HUES48 (cell line): ENCODE results near the gene NDUFV2.
A peak's percentile ranks its signal among the peaks of the same experiment; 100 is the strongest.

Source experiments
- H3K27ac ChIP-seq: one replicate; pipeline ENCODE4 v1.7.0; 2013; ENCODE audit warnings: low read depth, low read length, inconsistent platforms
- H3K27me3 ChIP-seq: 2 replicates; pipeline ENCODE4 v1.6.1; 2013; ENCODE audit warnings: mild to moderate bottlenecking, low read length; ENCODE audit not compliant: control insufficient read depth, insufficient read depth
- H3K36me3 ChIP-seq: 2 replicates; pipeline ENCODE4 v1.6.1; 2013; ENCODE audit warnings: low read length; ENCODE audit not compliant: control insufficient read depth, insufficient read depth
- H3K4me1 ChIP-seq: 2 replicates; pipeline ENCODE4 v1.6.1; 2013; ENCODE audit warnings: mild to moderate bottlenecking, low read length; ENCODE audit not compliant: control insufficient read depth, insufficient read depth
- H3K4me3 ChIP-seq: 2 replicates; pipeline ENCODE4 v1.5.1; 2013; ENCODE audit warnings: mild to moderate bottlenecking, low read depth, low read length
- H3K9ac ChIP-seq: 2 replicates; pipeline ENCODE4 v1.6.1; 2013; ENCODE audit warnings: mild to moderate bottlenecking, low read depth, low read length, moderate library complexity
- H3K9me3 ChIP-seq: 2 replicates; pipeline ENCODE4 v1.6.1; 2013; ENCODE audit warnings: low read length; ENCODE audit not compliant: control insufficient read depth, insufficient read depth

Gene NDUFV2

GRCh38 chr18:9117980-9118841, 15.7 kb downstream of the NDUFV2 start:
- H3K27ac ChIP-seq: peak overlapping the region; percentile 36
- H3K27me3 ChIP-seq: no peaks in the 10 kb centered on the region
- H3K9ac ChIP-seq: no peak overlapping the region
- no peak overlapping the region for H3K4me3 ChIP-seq
- no peaks in the 10 kb centered on the region for H3K9me3 ChIP-seq
- peaks cover 19% of the 10 kb centered on the region for H3K4me1 ChIP-seq
- H3K36me3 ChIP-seq: peaks cover 58% of the 10 kb centered on the region

DNA sequence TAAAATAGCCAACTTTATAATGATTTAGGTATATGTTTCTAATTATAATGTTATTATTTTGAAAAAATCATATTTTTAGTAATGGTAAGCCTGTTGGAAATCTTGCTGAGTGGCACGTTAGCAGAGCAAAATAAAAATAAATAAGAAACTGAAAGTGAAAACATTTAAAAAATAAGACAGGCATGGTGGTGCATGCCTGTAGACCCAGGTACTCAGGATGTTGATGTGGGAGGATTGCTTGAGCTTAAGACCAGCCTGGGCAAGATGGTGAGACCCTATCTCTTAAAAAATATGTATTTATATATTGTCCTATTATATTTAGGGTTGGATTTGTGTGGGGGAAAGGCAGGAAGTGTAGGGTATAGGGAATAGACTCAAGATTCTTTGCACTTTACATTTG, 18.3 kb downstream of the NDUFV2 start:
- H3K9me3 ChIP-seq: no peaks in the 10 kb centered on the region
- H3K27me3 ChIP-seq: no peaks in the 10 kb centered on the region
- no peak overlapping the region for H3K9ac ChIP-seq
- H3K36me3 ChIP-seq: peaks cover 73% of the 10 kb centered on the region
- peaks cover 17% of the 10 kb centered on the region; the same call in 1 of the 2 replicates for H3K4me1 ChIP-seq
- no peak overlapping the region for H3K27ac ChIP-seq
- no peak overlapping the region for H3K4me3 ChIP-seq

GRCh38 chr18:9123520-9123919, 21.0 kb downstream of the NDUFV2 start:
- Histone ChIP-seq H3K4me3 (no peak overlapping the region), H3K27me3 (no peaks in the 10 kb centered on the region), H3K9me3 (no peaks in the 10 kb centered on the region), H3K27ac (no peak overlapping the region), H3K4me1 (no peaks in the 10 kb centered on the region; the same call in 1 of the 2 replicates), H3K36me3 (peaks cover 92% of the 10 kb centered on the region), H3K9ac (no peak overlapping the region)

DNA sequence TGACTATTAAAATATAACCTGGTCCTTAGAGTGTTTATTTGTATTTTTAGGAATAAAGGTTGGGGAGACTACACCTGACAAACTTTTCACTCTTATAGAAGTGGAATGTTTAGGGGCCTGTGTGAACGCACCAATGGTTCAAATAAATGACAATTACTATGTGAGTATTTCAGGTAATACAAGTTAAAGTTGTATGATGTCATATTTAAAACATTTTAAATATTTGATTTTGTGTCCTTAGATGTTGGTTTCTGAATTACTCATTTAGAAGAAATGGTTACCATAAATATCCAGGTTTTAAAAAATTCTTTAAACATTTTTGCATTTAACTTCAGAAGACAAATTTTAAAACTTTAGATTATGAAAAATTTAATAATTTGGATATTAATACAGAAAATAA, 22.3 kb downstream of the NDUFV2 start:
- H3K36me3 ChIP-seq: peaks cover 92% of the 10 kb centered on the region
- no peak overlapping the region for H3K9ac ChIP-seq
- H3K27ac ChIP-seq: no peak overlapping the region
- no peak overlapping the region for H3K4me3 ChIP-seq
- no peaks in the 10 kb centered on the region for H3K27me3 ChIP-seq
- no peaks in the 10 kb centered on the region for H3K9me3 ChIP-seq
- no peaks in the 10 kb centered on the region for H3K4me1 ChIP-seq

- H3K9me3 ChIP-seq: no peaks in the 10 kb centered on the region
- H3K4me3 ChIP-seq: no peak overlapping the region
- no peak overlapping the region for H3K9ac ChIP-seq
- no peaks in the 10 kb centered on the region for H3K27me3 ChIP-seq
- H3K36me3 ChIP-seq: peaks cover 92% of the 10 kb centered on the region
- no peaks in the 10 kb centered on the region for H3K4me1 ChIP-seq
- H3K27ac ChIP-seq: no peak overlapping the region
Measured at GRCh38 chr18:9126337-9126736, 23.8 kb downstream of the NDUFV2 start.

DNA sequence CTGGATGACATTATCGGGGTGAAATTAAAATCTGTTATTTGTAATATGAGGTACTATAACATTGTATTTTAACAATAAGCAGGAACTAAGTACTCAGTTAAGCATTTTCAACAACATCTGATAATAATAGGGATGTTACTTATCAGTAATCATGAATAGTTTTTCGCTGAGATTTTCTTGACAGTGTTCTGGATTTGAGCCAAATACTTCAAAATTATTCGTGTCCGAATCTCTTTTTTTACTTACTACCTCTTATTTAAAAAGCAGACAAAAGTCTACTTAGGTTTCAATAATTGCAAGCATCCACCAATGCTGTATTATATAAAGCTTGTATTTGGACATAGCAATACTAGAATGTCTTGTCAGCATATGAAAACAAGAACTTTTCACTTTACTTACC, 27.7 kb downstream of the NDUFV2 start:
- no peak overlapping the region for H3K27ac ChIP-seq
- no peak overlapping the region for H3K9ac ChIP-seq
- H3K4me1 ChIP-seq: no peaks in the 10 kb centered on the region
- no peaks in the 10 kb centered on the region for H3K9me3 ChIP-seq
- no peaks in the 10 kb centered on the region for H3K27me3 ChIP-seq
- no peak overlapping the region for H3K4me3 ChIP-seq
- peaks cover 98% of the 10 kb centered on the region for H3K36me3 ChIP-seq

- Histone ChIP-seq H3K36me3 (peaks cover 92% of the 10 kb centered on the region), H3K27ac (no peak overlapping the region), H3K4me1 (no peaks in the 10 kb centered on the region; the same call in 1 of the 2 replicates), H3K9me3 (no peaks in the 10 kb centered on the region), H3K9ac (no peak overlapping the region), H3K27me3 (no peaks in the 10 kb centered on the region), H3K4me3 (no peak overlapping the region)
Measured at GRCh38 chr18:9130806-9131205, 28.3 kb downstream of the NDUFV2 start.

- no peaks in the 10 kb centered on the region; the same call in 1 of the 2 replicates for H3K4me1 ChIP-seq
- no peaks in the 10 kb centered on the region for H3K9me3 ChIP-seq
- H3K9ac ChIP-seq: no peak overlapping the region
- no peak overlapping the region for H3K27ac ChIP-seq
- no peak overlapping the region for H3K4me3 ChIP-seq
- no peaks in the 10 kb centered on the region for H3K27me3 ChIP-seq
- peaks cover 73% of the 10 kb centered on the region for H3K36me3 ChIP-seq
Measured at GRCh38 chr18:9132628-9133027, 30.1 kb downstream of the NDUFV2 start.

DNA sequence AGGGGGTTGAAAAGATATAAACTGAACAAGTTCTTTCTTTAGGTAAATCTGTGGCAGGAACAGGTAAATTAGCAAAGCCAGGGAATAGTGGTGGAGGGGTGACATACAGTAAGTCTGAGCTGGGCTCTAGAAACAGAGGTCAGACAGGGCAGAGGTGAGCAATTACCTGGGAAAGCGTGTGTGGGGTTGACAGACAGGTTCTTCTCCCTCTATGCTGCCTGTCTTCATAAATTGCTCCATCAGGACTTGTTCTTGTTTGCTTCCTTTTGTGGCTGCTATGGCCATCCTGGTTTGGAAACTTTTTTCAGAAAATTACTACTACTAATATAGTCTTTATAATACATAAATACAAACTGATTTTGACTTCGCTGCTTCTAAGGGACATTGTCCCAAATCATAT, 30.7 kb downstream of the NDUFV2 start:
- Histone ChIP-seq H3K36me3 (peaks cover 67% of the 10 kb centered on the region), H3K9me3 (no peaks in the 10 kb centered on the region), H3K9ac (no peak overlapping the region), H3K27ac (no peak overlapping the region), H3K27me3 (no peaks in the 10 kb centered on the region), H3K4me3 (no peak overlapping the region), H3K4me1 (no peaks in the 10 kb centered on the region; the same call in 1 of the 2 replicates)

DNA sequence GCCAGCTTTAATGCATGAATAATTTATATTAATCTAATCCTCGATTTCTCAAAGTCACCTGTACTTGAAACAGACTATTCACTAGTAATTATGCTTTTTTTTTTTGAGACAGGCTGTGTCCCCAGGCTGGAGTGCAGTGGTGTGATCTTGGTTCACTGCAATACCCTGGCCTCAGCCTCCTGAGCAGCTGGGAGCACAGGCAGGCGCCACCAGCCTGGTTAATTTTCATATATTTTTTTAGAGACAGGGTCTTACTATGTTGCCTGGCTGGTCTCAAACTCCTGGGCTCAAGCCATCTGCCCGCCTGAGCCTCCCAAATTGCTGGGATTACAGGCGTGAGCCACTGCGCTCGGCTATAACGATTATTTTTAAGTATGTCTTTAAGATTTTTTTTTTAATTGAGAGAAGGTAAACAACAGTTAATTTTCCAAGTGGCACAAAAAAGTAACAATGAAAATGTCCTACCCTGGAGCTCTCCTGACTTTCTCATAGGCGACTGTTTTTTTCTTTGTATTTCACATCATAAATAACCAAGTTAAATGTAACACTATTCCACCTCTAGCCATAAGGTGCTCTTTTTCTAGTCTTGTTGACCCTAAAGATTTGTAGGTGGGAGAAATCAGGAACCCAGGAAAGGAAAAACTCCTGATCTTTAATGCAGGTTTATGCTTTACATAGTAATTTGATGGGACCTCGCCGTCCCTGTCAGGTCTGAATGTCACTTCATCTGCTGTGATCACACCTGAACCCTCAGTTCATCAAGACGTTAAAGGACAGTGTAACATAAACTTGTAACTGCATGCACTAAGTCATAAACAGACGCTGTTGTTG, 32.8 kb downstream of the NDUFV2 start:
- peaks cover 5% of the 10 kb centered on the region for H3K4me1 ChIP-seq
- peak overlapping the region; percentile 98 for H3K27ac ChIP-seq
- H3K9me3 ChIP-seq: no peaks in the 10 kb centered on the region
- peak overlapping the region; percentile 91 for H3K9ac ChIP-seq
- no peaks in the 10 kb centered on the region for H3K27me3 ChIP-seq
- H3K36me3 ChIP-seq: peaks cover 47% of the 10 kb centered on the region
- H3K4me3 ChIP-seq: peak overlapping the region; percentile 100

GRCh38 chr18:9135912-9136314, 33.4 kb downstream of the NDUFV2 start:
- Histone ChIP-seq H3K9ac (peak overlapping the region; percentile 91), H3K4me1 (peaks cover 5% of the 10 kb centered on the region), H3K27ac (peak overlapping the region; percentile 98), H3K9me3 (no peaks in the 10 kb centered on the region), H3K27me3 (no peaks in the 10 kb centered on the region), H3K4me3 (peak overlapping the region; percentile 100), H3K36me3 (peaks cover 41% of the 10 kb centered on the region)
